Uterus (tissue), 4 donors: ENCODE data around the gene TM9SF2. TPM values are rescaled to one million over a fixed set of nuclear protein-coding genes. Genes with fewer than 3 reads are reported as not detected.

Experiments
- DNase-seq, 2 donors: peaks; one replicate each; pipeline ENCODE4 v3.0.0-alpha.2; 2019 to 2020
- H3K27ac ChIP-seq, 2 donors: fragments of 200-600 bp; sonication (generic); 1 replicate in 1 of 2; 2 replicates in 1 of 2; pipeline ENCODE4 v1.5.1; 2016 to 2018
- H3K27me3 ChIP-seq, 2 donors: fragments of 200-600 bp; sonication (generic); one replicate each; pipeline ENCODE4 v1.5.1; 2018 to 2019; ENCODE audit warnings: control low read depth in 1 of 2
- H3K36me3 ChIP-seq, 2 donors: fragments of 200-600 bp; sonication (generic); one replicate each; pipeline ENCODE4 v1.5.1; 2019; ENCODE audit warnings: control low read depth in 1 of 2
- H3K4me1 ChIP-seq, 2 donors: fragments of 200-600 bp; sonication (generic); one replicate each; pipeline ENCODE4 v1.5.1; 2018 to 2019; ENCODE audit warnings: control low read depth in 1 of 2
- H3K4me3 ChIP-seq, 2 donors: fragments of 200-600 bp; sonication (generic); 1 replicate in 1 of 2; 2 replicates in 1 of 2; pipeline ENCODE4 v1.5.1; 2018 to 2019; ENCODE audit warnings: mild to moderate bottlenecking in 1 of 2
- H3K9me3 ChIP-seq, 2 donors: fragments of 200-600 bp; sonication (generic); one replicate each; pipeline ENCODE4 v1.5.1; 2019; ENCODE audit warnings: control low read depth in 1 of 2
- CTCF ChIP-seq, 4 experiments: fragments of 200-600 bp in 2 of 4; fragments of 450-650 bp in 2 of 4; sonication (generic) in 2 of 4; IDR thresholded peaks; one replicate each; pipeline ENCODE4 v1.5.1; 2016 to 2019; ENCODE audit warnings: antibody characterized with exemption in 4 of 4, mild to moderate bottlenecking in 2 of 4, moderate library complexity in 1 of 4
- POLR2A ChIP-seq, 2 donors: fragments of 450-650 bp; IDR thresholded peaks; one replicate each; pipeline ENCODE4 v1.6.1; 2016; ENCODE audit warnings: antibody characterized with exemption in 2 of 2, mild to moderate bottlenecking in 1 of 2, moderate library complexity in 1 of 2
- intact Hi-C: fragments of 100-400 bp; cut with DNase I; formaldehyde crosslinking; loops from one replicate; pipeline ENCODE4 v1.15.1; 2023; ENCODE audit warnings: low total_unique reads
- small RNA-seq: library from RNA; depleted of rRNA; stranded (forward); fragments of <200 nt; gene quantifications from one replicate; pipeline ENCODE3, GENCODE V24; 2016
- total RNA-seq, 4 donors: library from RNA; depleted of rRNA in 3 of 4; stranded (reverse); fragments of >200 nt in 3 of 4; gene quantifications; one replicate each; pipeline versions ENCODE4 v1.1.0 to v1.2.4, GENCODE V29; 2014 to 2023
- donor health status: DM: yes; HTN: yes; CAD: no.

The TM9SF2 gene
- total RNA-seq, 4 donors from 2014 or later: 70.9 to 219 (median 99.9) TPM

- Histone ChIP-seq H3K36me3 (no peaks in the 10 kb centered on the region), H3K27ac (peak overlapping the region; percentile 67 to 74), H3K27me3 (no peaks in the 10 kb centered on the region), H3K4me1 (no peaks in the 10 kb centered on the region), H3K9me3 (no peaks in the 10 kb centered on the region), H3K4me3 (peak overlapping the region; percentile 52 to 64)
- TF ChIP-seq POLR2A (IDR thresholded peaks at IDR 0.05) (no peak), CTCF (IDR thresholded peaks at IDR 0.05) (no peak)
- peak; percentile 30 to 31 for DNase-seq
- intact Hi-C loops: no loop called here
Observed at GRCh38 chr13:99605420-99606323, 104.4 kb downstream of the TM9SF2 start.

- H3K4me1 ChIP-seq: no peaks in the 10 kb centered on the region
- intact Hi-C loops: no loop called here
- peak; percentile 88 to 89 for DNase-seq
- H3K27ac ChIP-seq: peak within 1 kb of the TSS; percentile 71 to 81
- H3K36me3 ChIP-seq: no peaks in the 10 kb centered on the region
- no peaks in the 10 kb centered on the region for H3K9me3 ChIP-seq
- peak; percentile 69 to 81 for TF ChIP-seq POLR2A (IDR thresholded peaks at IDR 0.05)
- TF ChIP-seq CTCF (IDR thresholded peaks at IDR 0.05): peak in 1 of 4 experiments; percentile 19
- peak within 1 kb of the TSS; percentile 52 to 64 for H3K4me3 ChIP-seq
- H3K27me3 ChIP-seq: no peaks in the 10 kb centered on the region
Observed at GRCh38 chr13:99606324-99607066, 105.2 kb downstream of the TM9SF2 start, which contains the start of gene CLYBL. CLYBL (plus strand) TSS chr13:99606690.

- Histone ChIP-seq H3K27ac (no peak overlapping the region), H3K4me3 (no peak overlapping the region), H3K9me3 (no peaks in the 10 kb centered on the region), H3K36me3 (no peaks in the 10 kb centered on the region), H3K27me3 (no peaks in the 10 kb centered on the region), H3K4me1 (no peaks in the 10 kb centered on the region)
- TF ChIP-seq POLR2A (IDR thresholded peaks at IDR 0.05) (no peak), CTCF (IDR thresholded peaks at IDR 0.05) (no peak)
- intact Hi-C loops: no loop called here
- no peak for DNase-seq
Observed at GRCh38 chr13:99608345-99608744, 107.1 kb downstream of the TM9SF2 start.

- no peaks in the 10 kb centered on the region for H3K36me3 ChIP-seq
- TF ChIP-seq POLR2A (IDR thresholded peaks at IDR 0.05) (no peak), CTCF (IDR thresholded peaks at IDR 0.05) (no peak)
- H3K4me1 ChIP-seq: no peaks in the 10 kb centered on the region
- DNase-seq: no peak
- no peaks in the 10 kb centered on the region for H3K9me3 ChIP-seq
- intact Hi-C loops: no loop called here
- no peaks in the 10 kb centered on the region for H3K27me3 ChIP-seq
- no peak overlapping the region for H3K4me3 ChIP-seq
- no peak overlapping the region for H3K27ac ChIP-seq
Observed at GRCh38 chr13:99610702-99611289, 109.5 kb downstream of the TM9SF2 start.

Small RNAs within 50 kb of the gene (small RNA-seq; reads per million reads assigned to genes)
- gene AL139035.1: not detected

Other genes with a start within 250 kb of the TM9SF2 start
- 1 to 10 TPM in 2 of 4 donors, not detected in 2; 1.1 to 2.1 TPM for gene GPR18, start 243.1 kb upstream of the TM9SF2 start, total RNA-seq
- 10 to 100 TPM in 1 of 4 donors, 1 to 10 TPM in 3; 2.0 to 10.8 (median 3.8) TPM for gene GPR183, start 194.1 kb upstream of the TM9SF2 start, total RNA-seq
- gene CLYBL, start 105.2 kb downstream of the TM9SF2 start, total RNA-seq: 10 to 100 TPM in 1 of 4 donors, 1 to 10 TPM in 2, under 1 TPM in 1; 0.29 to 34.3 (median 7.2) TPM